HepG2 (cell line): ENCODE measurements around the gene SLC11A1. TPM values are rescaled to one million over a fixed set of nuclear protein-coding genes. Genes with fewer than 3 reads are reported as not detected.

Source experiments
- ASH2L ChIP-seq: fragments of 300-600, 200-600 bp; sonication (generic); IDR thresholded peaks from 2 replicates; pipeline ENCODE4 v1.7.0; 2017; ENCODE audit warnings: low read depth, mild to moderate bottlenecking, moderate library complexity, mixed read lengths, low read length; ENCODE audit not compliant: insufficient read length
- ATF3 ChIP-seq: sonication (generic); formaldehyde crosslinking; IDR thresholded peaks from 2 replicates; pipeline ENCODE4 v1.4.0; 2020; ENCODE audit warnings: missing genetic modification reagents
- BRF2 ChIP-seq: sonication (generic); formaldehyde crosslinking; IDR thresholded peaks from 2 replicates; pipeline ENCODE4 v1.8.1; 2022; ENCODE audit warnings: mild to moderate bottlenecking, missing genetic modification reagents
- EZH2 ChIP-seq: conservative IDR thresholded peaks from 2 replicates; pipeline ENCODE4 v1.6.1; 2012; ENCODE audit warnings: mild to moderate bottlenecking, low read depth, low read length, moderate library complexity
- FOXJ3 ChIP-seq: sonication (generic); formaldehyde crosslinking; IDR thresholded peaks from 2 replicates; pipeline ENCODE4 v1.4.0; 2020; ENCODE audit warnings: missing genetic modification reagents, mild to moderate bottlenecking, borderline replicate concordance
- HHEX ChIP-seq: IDR thresholded peaks from 2 replicates; pipeline ENCODE4 v1.6.1; 2016; ENCODE audit warnings: control low read depth
- HMG20B ChIP-seq: conservative IDR thresholded peaks from 2 replicates; pipeline ENCODE4 v1.6.1; 2016; ENCODE audit warnings: missing genetic modification reagents, missing compliant biosample characterization
- IRX3 ChIP-seq: sonication (generic); formaldehyde crosslinking; IDR thresholded peaks from 2 replicates; pipeline ENCODE4 v1.8.1; 2023; ENCODE audit warnings: mild to moderate bottlenecking, low read depth, missing genetic modification reagents, borderline replicate concordance
- MED1 ChIP-seq: sonication (generic); formaldehyde crosslinking; IDR thresholded peaks from 2 replicates; pipeline ENCODE4 v1.4.0; 2020; ENCODE audit warnings: missing genetic modification reagents
- NR2C2 ChIP-seq: sonication (generic); formaldehyde crosslinking; IDR thresholded peaks from 2 replicates; pipeline ENCODE4 v1.4.0; 2020; ENCODE audit warnings: missing genetic modification reagents, mild to moderate bottlenecking, moderate library complexity, borderline replicate concordance
- POGK ChIP-seq: sonication (generic); formaldehyde crosslinking; conservative IDR thresholded peaks from 2 replicates; pipeline ENCODE4 v1.8.0; 2022; ENCODE audit warnings: mild to moderate bottlenecking, moderate library complexity, missing genetic modification reagents
- REXO4 ChIP-seq: sonication (generic); formaldehyde crosslinking; IDR thresholded peaks from 2 replicates; pipeline ENCODE4 v1.8.0; 2022; ENCODE audit warnings: missing genetic modification reagents, mild to moderate bottlenecking, borderline replicate concordance
- RXRA ChIP-seq: sonication (generic); formaldehyde crosslinking; IDR thresholded peaks from 2 replicates; pipeline ENCODE4 v1.5.1; 2020; ENCODE audit warnings: missing genetic modification reagents
- SMAD1 ChIP-seq: sonication (generic); formaldehyde crosslinking; IDR thresholded peaks from 2 replicates; pipeline ENCODE4 v1.4.0; 2020; ENCODE audit warnings: missing genetic modification reagents, low read depth, mild to moderate bottlenecking, borderline replicate concordance
- TEAD2 ChIP-seq: sonication (generic); formaldehyde crosslinking; IDR thresholded peaks from 2 replicates; pipeline ENCODE4 v1.9.0; 2021; ENCODE audit warnings: missing genetic modification reagents
- ZBTB37 ChIP-seq: sonication (generic); formaldehyde crosslinking; IDR thresholded peaks from 2 replicates; pipeline ENCODE4 v1.4.0; 2020; ENCODE audit warnings: mild to moderate bottlenecking, missing genetic modification reagents
- ZC3H13 ChIP-seq: sonication (generic); formaldehyde crosslinking; IDR thresholded peaks from 2 replicates; pipeline ENCODE4 v1.8.1; 2023; ENCODE audit warnings: mild to moderate bottlenecking, missing genetic modification reagents, moderate library complexity
- ZMYM2 ChIP-seq: sonication (generic); formaldehyde crosslinking; IDR thresholded peaks from 2 replicates; pipeline ENCODE4 v1.8.0; 2022; ENCODE audit warnings: mild to moderate bottlenecking, missing genetic modification reagents
- ZNF230 ChIP-seq: sonication (generic); formaldehyde crosslinking; IDR thresholded peaks from 2 replicates; pipeline ENCODE4 v1.4.0; 2020; ENCODE audit warnings: mild to moderate bottlenecking, missing genetic modification reagents
- ZNF343 ChIP-seq: sonication (generic); formaldehyde crosslinking; IDR thresholded peaks from 2 replicates; pipeline ENCODE4 v1.4.0; 2020; ENCODE audit warnings: mild to moderate bottlenecking, missing genetic modification reagents
- ZNF576 ChIP-seq: sonication (generic); formaldehyde crosslinking; IDR thresholded peaks from 2 replicates; pipeline ENCODE4 v1.4.0; 2020; ENCODE audit warnings: mild to moderate bottlenecking, missing genetic modification reagents
- ZNF720 ChIP-seq: sonication (generic); formaldehyde crosslinking; IDR thresholded peaks from 2 replicates; pipeline ENCODE4 v1.4.0; 2020; ENCODE audit warnings: missing genetic modification reagents
- ZNF773 ChIP-seq: sonication (generic); formaldehyde crosslinking; IDR thresholded peaks from 2 replicates; pipeline ENCODE4 v1.4.0; 2020; ENCODE audit warnings: missing genetic modification reagents, borderline replicate concordance
- ZNF782 ChIP-seq: sonication (generic); formaldehyde crosslinking; IDR thresholded peaks from 2 replicates; pipeline ENCODE4 v1.4.0; 2020; ENCODE audit warnings: missing genetic modification reagents, mild to moderate bottlenecking, borderline replicate concordance
- polyA plus RNA-seq, 8 experiments: library from polyadenylated mRNA; depleted of rRNA in 3 of 8; stranded (reverse) in 7 of 8; unstranded in 1 of 8; fragments of >200 nt; fragmentation: Illumina TruSeq in 4 of 8; extraction: Trizol in 4 of 8; gene quantifications; 2 replicates each; pipeline versions ENCODE4 v1.2.1 to v1.2.3, GENCODE V29; 2011 to 2016; ENCODE audit warnings: low read depth in 4 of 8, missing spikeins in 1 of 8, mixed read lengths in 1 of 8; ENCODE audit not compliant: insufficient read depth in 1 of 8
- total RNA-seq, 5 experiments: library from RNA; depleted of rRNA; stranded (reverse); fragments of >200 nt; fragmentation: Illumina TruSeq; extraction: Trizol; gene quantifications; 2 replicates each; pipeline ENCODE4 v1.2.3, GENCODE V29; 2016; ENCODE audit warnings: low read depth in 1 of 5

The SLC11A1 gene
- total and polyA plus RNA-seq, 2 of the 13 experiments (the other 11 are each of a cell fraction or from before 2014, with no cell fraction given), result 0.33 to 2.3 TPM

GRCh38 chr2:218389333-218390150, 7.5 kb downstream of the SLC11A1 start (continued):
- TF ChIP-seq MED1 (peak; percentile 42; the same call in 1 of the 2 replicates), FOXJ3 (CRISPR knock-in tag) (no peak), EZH2 (no peak), TEAD2 (CRISPR knock-in tag) (no peak), NR2C2 (CRISPR knock-in tag) (no peak), ZNF782 (CRISPR knock-in tag) (no peak), RXRA (CRISPR knock-in tag) (peak; percentile 32; the same call in 1 of the 2 replicates), ASH2L (no peak), ZMYM2 (CRISPR knock-in tag) (no peak), ATF3 (CRISPR knock-in tag) (no peak), POGK (no peak), ZNF773 (CRISPR knock-in tag) (no peak), HHEX (no peak), ZNF576 (CRISPR knock-in tag) (no peak), ZNF720 (CRISPR knock-in tag) (no peak), SMAD1 (CRISPR knock-in tag) (no peak), REXO4 (no peak), IRX3 (CRISPR knock-in tag) (no peak), BRF2 (CRISPR knock-in tag) (no peak), ZNF230 (CRISPR knock-in tag) (no peak), ZNF343 (CRISPR knock-in tag) (no peak), ZC3H13 (CRISPR knock-in tag) (no peak), HMG20B (CRISPR knock-in tag) (no peak), ZBTB37 (CRISPR knock-in tag) (no peak)
